Umbilical cord (tissue), 2 donors: ENCODE measurements around the gene ZMYND15. TPM values are rescaled to one million over a fixed set of nuclear protein-coding genes. Genes with fewer than 3 reads are reported as not detected.

Source experiments
- DNase-seq: peaks from one replicate; pipeline ENCODE4 v3.0.0-alpha.2; 2015; ENCODE audit warnings: low spot score
- total RNA-seq: library from RNA; depleted of rRNA; stranded (reverse); fragments of >200 nt; gene quantifications from one replicate; pipeline ENCODE4 v1.2.3, GENCODE V29; 2014; ENCODE audit warnings: low replicate concordance; ENCODE audit not compliant: insufficient read depth

Gene ZMYND15
- total RNA-seq, 1 donor from 2014 or later = not detected

DNA sequence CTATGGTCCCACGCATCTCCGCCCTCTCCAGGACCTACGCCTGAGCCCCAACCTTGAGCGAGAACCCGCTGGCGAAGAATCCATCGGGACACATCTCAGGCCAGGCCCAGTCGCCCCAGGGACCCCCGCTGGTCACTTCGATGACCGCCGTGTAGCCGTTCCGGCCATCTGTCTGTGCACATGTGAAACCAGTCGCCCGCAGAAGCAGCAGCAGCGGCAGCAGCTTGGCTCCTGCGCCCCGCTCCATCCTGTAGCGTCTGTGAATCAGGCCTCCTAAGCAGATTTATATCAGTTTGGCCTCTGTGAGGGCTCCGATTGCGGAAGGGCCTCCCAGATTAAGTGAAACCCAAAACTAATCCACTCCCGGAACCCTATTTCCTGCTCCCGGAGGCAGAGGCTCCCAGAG lies 46.5 kb downstream of the ZMYND15 start, which contains the start of gene VMO1:
VMO1 (minus strand) TSS at position 259 of the 406 bp plus-strand sequence; CDS start at position 247, 12 bp downstream.
- no peak for DNase-seq

DNA sequence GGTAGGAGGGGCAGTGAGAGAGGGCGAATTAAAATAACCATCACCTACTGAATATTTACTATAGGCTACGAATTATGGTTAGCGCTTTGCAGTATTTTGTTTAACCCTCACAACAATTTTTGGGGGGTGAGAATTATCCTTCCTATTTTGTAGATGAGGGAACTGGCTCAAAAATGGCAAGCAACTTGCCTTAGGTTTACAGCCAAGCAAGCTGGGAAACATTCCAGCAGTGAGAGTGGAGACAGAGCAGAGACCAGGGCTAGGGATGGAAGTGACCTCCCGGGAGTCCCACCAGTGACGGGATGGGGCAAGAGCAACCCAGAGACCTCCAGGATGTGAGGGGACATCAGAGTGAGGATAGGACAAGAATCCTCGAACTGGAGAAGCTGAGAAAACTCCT lies 46.9 kb downstream of the ZMYND15 start:
- DNase-seq = no peak

DNA sequence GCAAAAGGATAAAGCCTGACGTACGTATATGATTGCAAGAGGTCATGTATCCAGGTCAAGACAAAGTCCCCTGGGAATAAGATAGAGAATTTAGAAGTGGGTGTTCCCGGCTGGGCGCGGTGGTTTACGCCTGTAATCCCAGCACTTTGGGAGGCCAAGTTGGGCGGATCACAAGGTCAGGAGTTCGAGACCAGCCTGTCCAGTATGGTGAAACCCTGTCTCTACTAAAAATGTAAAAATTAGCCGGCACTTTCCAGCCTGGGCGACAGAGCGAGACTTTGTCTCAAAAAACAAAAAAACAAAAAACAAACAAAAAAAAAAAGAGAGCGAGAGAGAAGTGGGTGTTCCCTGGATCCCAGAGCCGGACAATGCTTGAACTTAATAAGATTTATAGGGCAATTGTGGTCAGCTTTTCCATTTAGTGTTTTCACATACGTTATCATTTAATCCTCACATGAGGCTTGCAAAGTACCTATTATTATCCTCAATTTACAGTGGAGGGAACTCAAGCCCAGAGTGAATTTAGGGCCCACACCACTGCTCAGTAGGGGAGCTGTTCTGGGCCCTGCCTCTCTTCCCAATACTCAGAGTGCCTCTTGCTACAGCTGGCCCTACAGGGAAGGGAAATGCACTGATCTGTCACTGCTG lies 48.6 kb downstream of the ZMYND15 start:
- no peak for DNase-seq

DNA sequence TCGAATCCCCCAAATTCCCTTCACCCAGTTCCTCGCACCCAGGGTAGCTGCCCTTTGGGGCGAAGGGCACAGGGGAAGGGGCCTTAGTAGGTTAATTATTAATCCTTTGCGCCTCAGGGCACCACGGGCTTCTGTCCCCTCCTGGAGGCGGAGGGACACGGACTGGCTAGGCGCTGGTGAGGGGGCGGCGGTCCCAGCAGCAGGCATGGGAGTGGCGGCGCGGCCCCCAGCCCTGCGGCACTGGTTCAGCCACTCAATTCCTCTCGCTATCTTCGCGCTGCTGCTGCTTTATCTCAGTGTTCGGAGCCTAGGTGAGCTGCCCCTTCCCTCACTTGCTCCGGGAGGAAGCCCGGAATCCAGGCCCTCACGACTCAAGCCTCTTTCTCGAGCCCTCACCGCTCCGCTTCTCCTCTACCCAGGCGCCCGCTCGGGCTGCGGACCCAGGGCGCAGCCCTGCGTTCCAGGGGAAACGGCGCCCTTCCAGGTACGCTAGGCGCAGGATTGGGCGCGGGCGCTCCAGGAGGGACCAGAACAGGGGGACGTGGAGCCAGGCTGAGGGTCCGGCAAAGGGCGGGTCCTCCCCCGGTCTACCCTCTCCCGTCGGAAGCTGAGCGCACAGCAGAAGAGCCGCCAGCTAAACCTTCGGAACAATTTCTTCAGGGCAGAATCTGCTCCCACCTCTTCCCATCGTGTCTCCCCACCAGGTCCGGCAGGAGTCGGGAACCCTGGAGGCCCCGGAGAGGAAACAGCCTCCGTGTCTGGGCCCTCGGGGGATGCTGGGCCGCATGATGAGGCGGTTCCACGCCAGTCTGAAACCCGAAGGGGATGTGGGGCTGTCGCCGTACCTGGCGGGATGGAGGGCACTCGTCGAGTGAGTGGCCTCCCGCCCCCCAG lies 49.4 kb downstream of the ZMYND15 start, which contains the start of gene GLTPD2:
GLTPD2 (plus strand) TSS at position 158 of the 894 bp plus-strand sequence; CDS start at position 206, 48 bp downstream.
- DNase-seq = no peak

DNA sequence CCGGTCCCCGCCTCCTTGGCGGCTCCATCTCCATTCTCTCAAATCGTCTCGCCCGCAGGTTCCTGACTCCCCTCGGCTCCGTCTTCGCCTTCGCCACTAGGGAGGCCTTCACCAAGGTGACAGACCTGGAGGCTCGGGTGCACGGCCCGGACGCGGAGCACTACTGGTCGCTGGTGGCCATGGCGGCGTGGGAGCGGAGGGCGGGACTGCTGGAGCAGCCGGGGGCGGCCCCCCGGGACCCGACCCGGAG lies 50.0 kb downstream of the ZMYND15 start:
- peak; percentile 22 for DNase-seq

DNA sequence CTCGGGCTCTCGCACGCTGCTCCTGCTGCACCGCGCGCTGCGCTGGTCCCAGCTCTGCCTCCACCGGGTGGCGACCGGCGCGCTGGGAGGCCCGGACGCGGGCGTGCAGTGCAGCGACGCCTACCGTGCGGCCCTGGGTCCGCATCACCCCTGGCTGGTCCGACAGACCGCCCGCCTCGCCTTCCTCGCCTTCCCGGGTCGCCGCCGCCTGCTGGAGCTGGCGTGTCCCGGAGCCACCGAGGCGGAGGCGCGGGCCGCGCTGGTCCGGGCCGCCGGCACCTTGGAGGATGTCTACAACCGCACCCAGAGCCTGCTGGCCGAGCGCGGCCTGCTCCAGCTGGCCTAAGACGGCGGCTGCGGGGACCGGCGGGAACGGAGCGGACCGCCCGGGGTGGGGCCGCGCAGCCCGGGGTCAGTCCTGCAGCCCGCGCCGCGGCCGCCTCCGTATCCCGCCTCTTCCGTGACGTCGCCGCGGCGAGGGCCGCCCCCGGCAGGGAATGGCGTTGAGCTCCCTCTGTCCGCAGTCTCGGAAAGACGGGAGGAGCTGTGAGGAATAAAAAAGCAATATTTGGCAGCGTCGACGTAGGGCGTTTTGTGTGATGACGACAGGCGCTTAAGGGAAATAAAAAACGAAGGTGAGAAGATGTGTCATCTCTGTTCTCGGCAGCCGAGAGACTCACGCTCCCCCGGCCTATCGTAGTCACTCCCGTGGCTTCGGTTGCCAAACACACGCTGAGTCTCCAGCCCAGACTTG lies 50.5 kb downstream of the ZMYND15 start:
- DNase-seq = peak; percentile 90

DNA sequence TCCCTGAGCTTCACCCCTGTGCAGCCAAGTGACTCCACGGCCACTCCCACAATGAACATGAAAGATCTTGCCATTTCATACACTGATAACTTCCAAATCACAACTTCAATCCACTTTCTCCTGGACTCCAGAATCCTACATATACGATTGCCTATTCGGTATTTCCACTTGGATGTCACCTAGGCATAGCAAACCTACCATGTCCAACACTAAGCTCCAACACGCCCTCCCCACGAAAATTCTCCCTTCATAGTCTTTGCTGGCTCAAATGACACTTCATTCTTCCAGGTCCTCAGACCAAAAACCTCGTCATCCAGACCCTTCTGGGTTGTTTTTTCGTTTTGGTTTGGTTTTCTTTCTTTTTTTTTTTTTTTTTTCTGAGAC lies 51.1 kb downstream of the ZMYND15 start:
- no peak for DNase-seq

DNA sequence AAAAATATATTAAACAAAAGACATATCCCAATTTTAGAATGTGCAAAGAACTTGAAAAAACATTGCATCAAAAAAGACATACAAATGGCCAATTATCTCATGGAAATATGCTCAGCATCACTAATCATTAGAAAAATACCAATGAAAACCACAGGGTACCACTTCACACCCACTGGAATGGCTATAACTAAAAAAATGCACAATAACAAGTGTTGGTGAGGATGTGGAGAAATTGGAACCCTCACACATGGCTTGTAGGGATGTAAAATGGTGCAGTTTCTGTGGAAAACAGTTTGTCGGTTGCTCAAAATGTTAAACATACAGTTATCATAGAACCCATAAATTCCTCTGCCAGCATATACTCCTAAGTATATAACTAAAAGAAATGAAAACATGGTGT lies 55.5 kb downstream of the ZMYND15 start:
- no peak for DNase-seq

Other genes with a start within 250 kb of the ZMYND15 start
- gene SPNS2, start 241.0 kb upstream of the ZMYND15 start, total RNA-seq = 5.8 TPM
- 27.9 TPM for gene MYBBP1A, start 184.4 kb upstream of the ZMYND15 start, total RNA-seq
- 1.4 TPM for gene GGT6, start 179.3 kb upstream of the ZMYND15 start, total RNA-seq
- 11.3 TPM for gene SMTNL2, start 155.3 kb upstream of the ZMYND15 start, total RNA-seq
- not detected for gene ALOX15, start 98.2 kb upstream of the ZMYND15 start, total RNA-seq
- gene PELP1, start 35.7 kb upstream of the ZMYND15 start, total RNA-seq = 16.1 TPM
- gene ARRB2, start 29.2 kb upstream of the ZMYND15 start, total RNA-seq = 3.1 TPM
- gene MED11, start 8.4 kb upstream of the ZMYND15 start, total RNA-seq = 5.3 TPM
- 2.4 TPM for gene CXCL16, start 95 bp downstream of the ZMYND15 start, total RNA-seq
- gene TM4SF5, start 32.1 kb downstream of the ZMYND15 start, total RNA-seq = not detected
- gene VMO1, start 46.5 kb downstream of the ZMYND15 start, total RNA-seq = not detected
- gene GLTPD2, start 49.1 kb downstream of the ZMYND15 start, total RNA-seq = not detected
- 32.7 TPM for gene PSMB6, start 56.3 kb downstream of the ZMYND15 start, total RNA-seq
- 16.6 TPM for gene PLD2, start 67.3 kb downstream of the ZMYND15 start, total RNA-seq
- gene MINK1, start 93.5 kb downstream of the ZMYND15 start, total RNA-seq = 10.1 TPM
- gene C17orf107, start 159.7 kb downstream of the ZMYND15 start, total RNA-seq = 11.3 TPM
- gene CHRNE, start 163.3 kb downstream of the ZMYND15 start, total RNA-seq = not detected
- gene GP1BA, start 192.4 kb downstream of the ZMYND15 start, total RNA-seq = 0.72 TPM
- 28.9 TPM for gene SLC25A11, start 200.2 kb downstream of the ZMYND15 start, total RNA-seq
- 10.8 TPM for gene RNF167, start 200.4 kb downstream of the ZMYND15 start, total RNA-seq
- 339 TPM for gene PFN1, start 208.7 kb downstream of the ZMYND15 start, total RNA-seq
- gene ENO3, start 211.3 kb downstream of the ZMYND15 start, total RNA-seq = 12.0 TPM
- 40.2 TPM for gene SPAG7, start 228.0 kb downstream of the ZMYND15 start, total RNA-seq
- 1.7 TPM for gene CAMTA2, start 247.8 kb downstream of the ZMYND15 start, total RNA-seq